Stimulated activated CD8-positive, alpha-beta memory T cell treated with anti-CD3 and anti-CD28 coated beads, Interleukin-2, amount 100 ng/mL, for 1 hour (primary cell): ENCODE data around the gene ZNF627.
A peak's percentile ranks its signal among the peaks of the same experiment; 100 is the strongest.
"Not testable (repeated sequence)": the region's sequence is repeated elsewhere in the genome, so short reads cannot be mapped to it uniquely, and the experiment has no call there.

Source experiments
- DNase-seq, 2 donors: peaks; one replicate each; pipeline ENCODE4 v3.0.0-alpha.2; 2020; ENCODE audit warnings: low read depth in 2 of 2

ZNF627 gene

DNA sequence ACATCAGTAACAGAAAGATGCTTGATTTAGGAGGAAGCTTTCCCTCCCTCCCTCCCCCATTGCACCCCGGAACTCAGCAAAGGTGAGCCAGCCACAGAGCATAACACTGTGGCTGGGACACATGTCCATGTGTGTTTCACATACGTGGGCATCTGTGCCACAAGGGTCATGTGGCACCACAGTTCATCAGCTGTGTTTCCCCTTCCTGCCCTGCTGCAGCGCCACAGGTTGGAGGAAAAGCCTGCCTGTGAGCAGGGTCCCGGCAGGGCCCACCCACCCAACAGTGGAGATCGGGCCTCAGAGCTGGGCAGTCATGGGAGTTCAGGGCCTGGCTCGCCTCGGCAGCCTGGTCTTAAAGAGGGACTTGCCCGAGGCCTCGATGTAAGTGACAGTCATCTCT is 22.6 kb upstream of the ZNF627 start:
- no peak for DNase-seq

DNA sequence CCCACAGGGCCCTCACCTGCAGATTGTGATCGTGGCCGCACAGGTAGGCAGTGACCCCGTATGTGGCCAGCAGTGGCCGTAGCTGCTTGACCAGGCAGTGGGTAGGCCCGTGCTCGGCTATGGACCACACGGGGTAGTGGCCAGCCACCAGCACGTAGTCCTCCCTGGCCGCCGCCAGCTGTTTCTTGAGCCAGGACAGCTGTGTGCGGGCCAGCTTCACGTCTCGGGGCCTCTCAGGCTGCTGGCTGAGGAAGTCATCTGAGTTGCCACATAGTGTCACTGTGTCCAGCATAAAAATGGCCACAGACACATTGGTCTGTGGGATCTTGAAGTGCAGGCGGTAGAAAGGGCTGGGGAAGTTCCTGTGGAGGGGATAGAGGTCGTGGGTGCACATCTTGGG is 21.1 kb upstream of the ZNF627 start:
- no peak for DNase-seq

DNA sequence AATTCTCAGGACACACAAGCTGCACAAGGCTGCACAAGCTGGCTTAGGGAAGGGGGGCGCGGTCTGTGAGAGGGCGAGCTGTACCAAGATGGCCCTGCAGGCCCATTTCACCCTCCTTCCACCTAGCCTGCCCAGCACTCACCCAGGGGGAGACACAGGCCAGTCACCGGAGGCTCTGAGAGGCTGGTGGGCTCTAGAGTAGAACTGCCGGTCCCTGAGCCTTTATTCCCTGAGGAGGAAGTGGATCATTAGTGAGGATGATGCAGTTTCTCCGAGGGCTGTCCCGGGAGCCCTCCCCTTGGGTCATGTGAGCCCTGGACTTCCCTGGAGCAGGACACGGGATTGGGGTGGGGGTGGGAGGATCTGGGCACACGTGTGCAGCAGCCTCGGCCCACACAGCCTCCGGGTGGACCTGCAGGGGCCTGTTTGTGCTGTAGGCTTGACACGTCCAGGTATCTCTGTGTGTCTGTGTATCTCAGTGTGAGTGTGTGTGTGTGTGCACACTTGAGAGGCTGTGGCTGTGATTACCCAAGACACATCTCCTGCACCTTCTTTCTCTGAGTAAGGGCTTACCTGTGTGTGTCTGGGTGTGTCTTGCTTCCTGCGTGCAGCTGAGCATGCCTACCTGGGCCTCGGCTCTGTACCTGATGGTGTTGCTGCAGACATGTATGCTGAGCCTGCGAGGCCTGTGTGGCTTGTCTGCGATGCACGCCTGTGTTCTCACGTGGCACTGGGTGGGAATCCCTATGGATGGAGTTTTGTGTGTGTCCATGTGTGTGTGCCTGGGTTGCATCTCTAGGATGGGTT is 19.6 kb upstream of the ZNF627 start, which contains the start of gene ACP5:
Gene ACP5 (minus strand): TSS at position 195 of the 807 bp plus-strand sequence. CDS start 328 bp downstream, outside the sequence.
- DNase-seq = no peak

DNA sequence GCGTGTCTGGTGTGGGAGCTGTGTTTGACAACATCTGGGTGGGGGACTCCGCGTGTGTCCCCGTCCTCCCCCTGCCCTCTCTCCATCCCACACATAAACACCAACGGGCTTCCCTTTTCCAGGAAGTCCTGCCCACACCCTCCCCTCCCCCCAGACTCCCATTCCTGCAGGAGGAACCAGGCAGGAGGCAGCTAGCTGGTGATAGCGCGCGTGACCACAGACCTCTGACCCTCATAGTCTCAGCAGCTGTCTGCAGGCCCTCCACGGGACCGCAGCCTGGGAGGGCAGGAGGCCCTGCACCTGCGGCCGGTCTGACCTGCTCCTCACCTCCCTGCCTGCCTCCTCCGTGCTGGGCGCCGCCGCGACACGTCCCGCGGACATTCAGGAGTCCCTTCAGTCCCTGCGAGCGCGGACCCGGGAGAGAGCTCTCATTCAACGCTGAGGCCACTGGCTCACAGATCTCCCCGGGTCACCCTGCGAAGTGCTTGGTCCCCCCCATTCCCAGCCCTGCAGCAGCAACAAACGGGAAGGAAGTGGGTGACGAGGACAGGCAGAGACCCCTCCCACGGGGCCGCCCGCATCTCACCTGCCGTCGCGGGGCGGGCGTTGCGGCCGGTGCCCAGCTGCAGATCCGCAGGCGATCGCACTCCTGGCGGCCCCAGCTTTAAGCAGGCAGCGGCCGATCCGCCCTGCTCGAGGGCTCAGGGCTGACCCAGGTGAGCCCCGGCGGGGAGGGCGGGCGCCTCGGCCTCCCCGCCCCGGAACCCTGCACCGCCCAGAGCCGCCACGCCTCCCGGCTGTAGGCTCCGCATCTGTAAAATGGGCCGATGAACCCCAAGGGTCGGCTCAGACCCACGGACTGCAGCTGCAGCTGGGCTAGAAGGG is 18.8 kb upstream of the ZNF627 start:
- DNase-seq = no peak

DNA sequence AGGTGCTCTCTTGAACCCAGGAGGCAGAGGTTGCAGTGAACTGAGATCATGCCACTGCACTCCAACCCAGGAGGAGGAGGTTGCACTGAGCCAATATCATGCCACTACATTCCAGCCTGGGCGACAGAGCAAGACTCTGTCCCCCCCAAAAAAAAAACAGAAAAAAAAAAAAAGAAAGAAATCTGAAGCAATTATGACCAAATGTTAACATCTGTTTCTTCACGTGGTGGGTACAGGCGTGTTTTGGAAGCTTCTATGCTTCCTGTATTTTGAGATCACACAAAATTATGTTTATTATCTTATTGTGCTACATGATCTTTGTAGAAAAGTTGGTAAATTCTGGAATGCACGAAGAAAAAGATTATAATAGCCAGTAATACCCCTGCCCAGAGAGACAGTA is 17.2 kb upstream of the ZNF627 start:
- DNase-seq = no peak

DNA sequence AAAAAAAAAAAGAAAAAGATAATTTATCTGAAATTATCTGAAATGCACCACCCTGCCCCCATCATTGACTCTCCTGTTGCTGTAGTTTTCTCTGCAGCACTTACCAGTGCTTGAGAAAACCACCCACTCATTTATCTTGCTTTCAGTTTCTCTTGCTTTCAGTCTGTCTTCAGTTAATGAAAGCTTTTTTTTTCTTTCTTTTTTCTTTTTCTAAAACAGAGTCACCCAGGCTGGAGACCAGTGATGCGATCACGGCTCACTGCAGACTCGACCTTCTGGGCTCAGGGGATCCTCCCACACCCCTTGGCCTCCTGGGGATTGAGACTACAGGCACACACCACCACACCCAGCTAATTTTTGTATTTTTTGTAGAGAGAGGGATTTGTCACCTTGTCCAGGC is 15.5 kb upstream of the ZNF627 start:
- no peak for DNase-seq

DNA sequence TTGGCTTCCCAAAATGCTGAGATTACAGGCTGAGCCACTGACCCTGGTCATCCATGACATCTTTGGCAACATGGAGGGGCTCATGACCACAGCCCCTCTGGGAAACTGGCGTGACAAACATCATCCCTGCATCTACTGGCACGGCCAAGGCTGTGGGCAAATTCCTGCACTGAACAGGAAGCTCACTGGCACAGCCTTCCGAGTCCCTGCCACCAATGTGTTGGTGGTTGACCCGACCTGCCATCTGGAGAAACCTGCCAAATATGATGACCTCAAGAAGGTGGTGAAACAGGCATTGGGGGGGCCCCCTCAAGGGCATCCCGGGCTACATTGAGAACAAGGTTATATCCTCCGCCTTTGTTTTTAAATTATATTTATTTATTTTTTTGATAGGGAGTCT is 11.0 kb upstream of the ZNF627 start:
- no peak for DNase-seq

DNA sequence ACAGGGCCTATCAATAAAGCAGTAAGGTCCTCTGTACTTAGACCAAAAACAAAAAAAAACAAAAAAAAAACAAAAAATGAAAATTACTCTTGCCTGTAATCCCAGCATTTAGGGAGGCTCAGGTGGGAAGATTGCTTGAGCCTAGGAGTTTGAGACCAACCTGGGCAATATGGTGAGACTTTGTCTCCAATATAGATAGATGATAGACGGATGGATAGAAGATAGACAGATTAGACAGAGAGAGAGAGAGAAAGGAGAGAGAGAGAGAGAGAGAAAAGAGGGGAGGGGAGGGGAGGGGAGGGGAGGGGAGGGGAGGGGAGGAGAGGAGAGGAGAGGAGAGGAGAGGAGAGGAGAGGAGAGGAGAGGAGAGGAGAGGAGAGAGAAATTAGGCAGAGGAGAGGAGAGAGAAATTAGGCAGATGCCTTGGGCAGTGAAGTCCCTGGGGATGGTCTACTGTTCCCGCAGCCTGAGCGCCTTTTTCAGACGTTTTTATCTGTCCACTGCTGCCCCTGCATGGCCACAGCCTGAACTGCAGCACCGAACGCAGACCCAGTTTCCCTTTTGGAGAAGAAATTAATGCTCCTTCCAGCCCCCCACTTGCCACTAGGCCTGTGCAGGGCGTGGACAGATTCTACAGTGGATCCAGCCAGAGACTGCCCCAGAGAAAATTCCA is 9.8 kb upstream of the ZNF627 start:
- peak; percentile 54 to 62 for DNase-seq

DNA sequence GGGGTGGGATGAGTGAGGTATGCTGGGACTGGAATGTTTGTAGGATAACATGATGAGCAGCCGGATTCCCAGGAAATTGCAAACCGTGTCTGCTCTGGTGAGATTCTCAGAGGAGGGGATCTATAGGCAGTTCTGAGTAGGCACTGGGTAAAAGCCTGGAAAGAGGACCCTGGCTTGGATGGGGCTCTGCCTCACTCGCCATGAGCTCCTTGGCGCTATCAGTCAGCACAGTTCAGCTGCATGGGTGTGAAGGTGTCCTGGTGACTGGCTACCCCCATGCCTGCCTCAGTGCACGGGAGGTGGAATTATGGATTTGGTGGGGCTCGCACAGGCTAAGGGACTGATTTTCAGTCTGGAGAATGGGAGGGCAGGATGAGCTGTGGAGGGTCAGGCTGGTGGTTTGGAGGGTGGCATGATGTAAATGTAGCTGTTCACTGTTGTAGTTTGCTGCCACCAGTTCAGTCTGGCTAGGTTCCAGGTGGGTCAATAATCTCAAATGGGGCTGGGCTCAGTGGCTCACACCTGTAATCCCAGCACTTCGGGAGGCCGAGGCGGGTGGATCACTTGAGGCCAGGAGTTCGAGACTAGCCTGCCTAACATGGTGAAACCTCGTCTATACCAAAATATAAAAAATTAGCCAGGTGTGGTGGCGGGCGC is 9.2 kb upstream of the ZNF627 start:
- no peak for DNase-seq

DNA sequence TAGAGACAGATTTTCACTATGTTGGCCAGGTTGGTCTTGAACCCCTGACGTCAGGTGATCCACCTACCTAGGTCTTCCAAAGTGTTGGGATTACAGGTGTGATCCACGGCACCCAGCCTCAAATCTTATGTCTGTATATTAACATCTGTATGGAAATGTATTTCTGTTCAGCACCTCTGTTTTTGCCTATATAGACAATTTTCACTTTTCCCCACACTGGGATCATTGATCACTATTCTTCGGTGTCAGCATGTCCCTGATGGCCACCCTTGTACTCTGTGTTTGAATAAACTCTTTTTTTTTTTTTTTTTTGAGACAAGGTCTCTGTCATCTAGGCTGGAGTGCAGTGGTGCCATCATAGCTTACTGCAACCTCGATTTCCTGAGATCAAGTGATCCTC is 3.2 kb upstream of the ZNF627 start:
- DNase-seq = no peak

DNA sequence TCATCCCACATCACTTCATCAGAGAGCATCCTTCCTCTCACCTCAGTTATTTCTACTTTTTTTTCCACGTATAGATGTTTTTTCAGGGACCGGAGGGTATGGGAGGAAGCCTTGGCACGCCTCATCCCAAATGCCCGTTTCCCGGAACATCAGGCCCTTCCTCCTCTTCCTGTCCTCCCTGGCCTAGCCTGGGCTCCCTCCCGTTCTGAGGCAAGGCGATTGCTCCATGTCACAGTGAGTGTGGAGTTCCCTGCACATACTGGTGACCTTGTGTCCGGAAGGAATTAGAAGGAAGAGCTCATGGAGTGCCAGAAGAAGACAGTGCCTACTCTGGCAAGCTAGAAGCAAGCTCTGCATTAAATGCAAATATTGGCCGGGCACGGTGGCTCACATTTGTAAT is 1.1 kb upstream of the ZNF627 start:
- DNase-seq = no peak

DNA sequence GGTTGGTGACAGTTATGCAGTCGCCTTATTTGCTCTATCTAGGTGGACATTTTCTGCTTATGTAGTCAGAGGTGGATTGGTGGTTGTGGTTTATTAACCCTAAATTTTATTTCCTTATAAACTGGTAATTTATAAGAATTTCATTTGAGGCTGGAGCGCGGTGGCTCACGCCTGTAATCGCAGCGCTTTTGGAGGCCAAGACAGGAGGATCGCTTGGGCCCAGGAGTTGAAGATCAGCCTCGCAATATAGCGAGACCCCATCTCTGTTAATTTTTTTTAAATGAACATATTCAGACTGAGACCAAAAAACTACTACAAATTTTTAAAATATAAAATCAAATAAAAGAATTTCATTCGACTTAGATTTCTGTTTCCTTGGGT is 810 bp downstream of the ZNF627 start:
- DNase-seq = no peak

DNA sequence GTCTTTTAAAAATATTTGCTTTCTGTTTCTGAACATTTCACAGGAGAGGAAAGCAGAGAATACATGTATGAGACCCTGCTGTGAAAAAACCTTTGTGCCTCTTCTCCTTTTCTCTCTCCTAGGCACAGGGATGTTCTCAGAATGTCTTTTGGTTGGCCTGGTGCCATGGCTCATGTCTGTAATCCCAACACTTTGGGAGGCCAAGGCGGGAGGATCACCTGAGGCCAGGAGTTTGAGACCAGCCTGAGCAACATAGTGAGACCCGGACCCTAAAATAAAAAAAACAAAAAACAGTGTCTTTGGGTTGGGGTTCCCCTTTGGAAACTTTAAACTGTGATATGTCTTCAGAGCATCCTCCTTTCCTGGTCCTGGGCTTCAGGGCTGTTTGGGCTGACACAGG is 1.5 kb downstream of the ZNF627 start:
- DNase-seq = no peak

DNA sequence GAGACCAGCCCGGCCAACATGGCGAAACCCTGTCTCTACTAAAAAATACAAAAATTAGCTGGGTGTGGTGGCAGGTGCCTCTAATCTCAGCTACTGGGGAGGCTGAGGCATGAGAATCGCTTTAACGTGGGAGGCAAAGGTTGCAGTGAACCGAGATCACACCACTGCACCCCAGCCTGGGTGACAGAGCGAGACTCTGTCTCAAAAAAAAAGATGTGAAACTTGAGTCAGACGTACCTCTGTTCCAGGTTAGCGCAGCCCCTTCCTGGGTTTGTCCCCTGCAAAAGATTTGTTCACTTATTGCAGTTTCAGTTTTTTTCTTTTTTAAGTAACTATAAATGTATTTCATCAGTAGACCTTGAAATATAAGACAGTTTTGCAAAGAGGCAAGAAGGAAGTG is 2.4 kb downstream of the ZNF627 start:
- DNase-seq = not testable (repeated sequence)

DNA sequence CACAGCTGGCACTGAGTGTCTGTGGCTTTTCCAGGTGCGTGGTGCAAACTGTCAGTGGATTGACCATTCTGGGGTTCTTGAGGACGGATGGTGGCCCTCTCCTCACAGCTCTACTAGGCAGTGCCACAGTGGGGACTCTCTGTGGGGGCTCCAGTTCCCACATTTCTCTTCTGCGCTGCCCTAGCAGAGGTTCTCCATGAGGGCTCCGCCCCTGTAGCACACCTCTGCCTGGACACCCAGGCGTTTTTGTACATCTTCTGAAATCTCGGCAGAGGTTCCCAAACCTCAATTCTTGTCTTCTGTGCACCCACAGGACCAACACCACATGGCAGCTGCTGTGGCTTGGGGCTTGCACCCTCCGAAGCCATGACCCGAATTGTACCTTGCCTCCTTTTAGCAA is 9.2 kb downstream of the ZNF627 start:
- DNase-seq = no peak

DNA sequence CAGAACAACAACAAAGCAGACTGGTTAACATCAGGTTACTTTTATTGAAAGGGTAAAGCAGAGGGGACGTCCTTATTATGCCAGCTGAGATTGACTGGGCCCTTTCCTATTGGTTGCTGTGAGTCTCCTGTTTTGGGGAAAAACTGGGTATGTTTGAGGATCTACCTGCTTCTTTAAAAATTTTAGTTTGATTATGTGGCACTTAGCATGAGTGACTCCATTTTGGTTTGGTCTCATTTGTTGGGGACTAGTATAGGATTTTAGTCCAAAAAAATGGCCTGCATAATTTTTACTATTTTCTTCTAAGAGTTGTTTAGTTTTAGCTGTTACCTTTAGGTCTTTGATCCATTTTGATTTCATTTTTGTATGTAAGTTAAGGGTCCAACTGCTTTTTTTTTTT is 14.4 kb downstream of the ZNF627 start:
- no peak for DNase-seq

DNA sequence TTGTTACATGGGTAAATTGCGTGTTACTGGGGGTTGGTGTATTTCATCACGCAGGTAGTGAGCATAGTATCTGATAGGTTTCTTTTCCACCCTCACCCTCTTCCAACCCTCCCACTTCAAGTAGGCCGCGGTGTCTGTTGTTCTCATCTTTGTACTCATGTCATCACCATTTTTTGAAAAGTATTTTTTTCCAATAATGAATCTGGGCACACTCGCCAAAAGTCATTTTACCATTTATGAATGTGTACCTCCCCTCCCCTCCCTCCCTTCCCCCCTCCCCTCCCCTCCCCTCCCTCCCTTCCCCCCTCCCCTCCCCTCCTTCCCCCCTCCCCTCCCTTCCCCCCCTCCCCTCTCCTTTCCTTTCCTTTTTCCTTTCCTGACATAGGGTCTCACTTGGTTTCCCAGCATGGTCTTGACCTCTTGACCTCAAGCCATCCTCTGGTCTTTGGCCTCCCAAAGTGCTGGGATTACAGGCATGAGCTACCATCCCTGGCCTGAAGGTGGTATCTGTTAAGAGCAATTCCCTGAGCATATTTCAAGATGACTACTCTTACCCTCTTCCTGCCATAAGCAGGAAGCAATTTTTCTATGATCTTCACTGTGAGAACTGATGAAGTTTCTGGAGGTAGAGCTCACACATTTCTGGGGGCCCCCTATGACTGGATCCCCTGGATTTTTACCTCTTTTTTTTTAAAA is 15.7 kb downstream of the ZNF627 start:
- DNase-seq = no peak

DNA sequence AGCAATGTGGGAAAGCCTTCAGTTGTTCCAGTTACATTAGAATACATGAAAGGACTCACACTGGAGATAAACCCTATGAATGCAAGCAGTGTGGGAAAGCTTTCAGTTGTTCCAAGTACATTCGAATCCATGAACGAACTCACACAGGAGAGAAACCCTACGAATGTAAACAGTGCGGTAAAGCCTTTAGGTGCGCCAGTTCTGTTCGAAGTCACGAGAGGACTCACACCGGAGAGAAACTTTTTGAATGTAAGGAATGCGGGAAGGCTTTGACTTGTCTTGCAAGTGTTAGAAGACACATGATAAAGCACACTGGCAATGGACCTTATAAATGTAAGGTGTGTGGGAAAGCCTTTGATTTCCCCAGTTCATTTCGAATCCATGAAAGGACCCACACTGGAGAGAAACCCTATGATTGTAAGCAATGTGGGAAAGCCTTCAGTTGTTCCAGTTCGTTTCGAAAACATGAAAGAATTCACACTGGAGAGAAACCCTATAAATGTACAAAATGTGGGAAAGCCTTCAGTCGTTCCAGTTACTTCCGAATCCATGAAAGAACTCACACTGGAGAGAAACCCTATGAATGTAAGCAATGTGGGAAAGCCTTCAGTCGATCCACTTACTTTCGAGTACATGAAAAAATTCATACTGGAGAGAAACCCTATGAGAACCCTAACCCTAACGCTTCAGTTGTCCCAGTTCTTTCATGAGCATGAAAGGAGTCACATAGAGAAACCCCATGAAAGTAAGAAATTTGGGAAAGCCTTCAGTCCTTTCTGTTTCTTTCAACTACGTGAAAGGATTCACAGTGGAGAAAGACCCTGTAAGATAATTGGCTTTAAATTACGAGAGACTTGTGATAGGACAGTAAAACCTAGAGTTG is 20.1 kb downstream of the ZNF627 start:
- no peak for DNase-seq

DNA sequence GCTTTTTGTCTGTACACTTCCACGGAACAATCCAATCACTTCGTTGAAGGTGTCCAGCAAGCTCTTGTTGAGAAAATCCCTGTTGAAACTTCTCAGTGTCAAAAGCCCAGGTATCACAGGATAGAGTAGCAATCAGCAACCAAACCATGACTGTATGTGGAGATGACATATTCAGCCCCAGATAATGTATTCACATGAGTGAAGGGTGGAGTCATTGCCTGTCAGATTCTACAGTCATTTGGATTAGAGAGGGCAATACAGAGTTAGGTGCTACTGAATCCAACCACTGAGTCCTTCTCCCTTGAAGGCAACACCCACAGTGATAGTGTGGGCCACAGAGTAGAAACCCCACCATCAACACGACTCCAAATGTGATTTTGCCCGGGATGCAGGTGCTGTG is 23.3 kb downstream of the ZNF627 start:
- DNase-seq = no peak

DNA sequence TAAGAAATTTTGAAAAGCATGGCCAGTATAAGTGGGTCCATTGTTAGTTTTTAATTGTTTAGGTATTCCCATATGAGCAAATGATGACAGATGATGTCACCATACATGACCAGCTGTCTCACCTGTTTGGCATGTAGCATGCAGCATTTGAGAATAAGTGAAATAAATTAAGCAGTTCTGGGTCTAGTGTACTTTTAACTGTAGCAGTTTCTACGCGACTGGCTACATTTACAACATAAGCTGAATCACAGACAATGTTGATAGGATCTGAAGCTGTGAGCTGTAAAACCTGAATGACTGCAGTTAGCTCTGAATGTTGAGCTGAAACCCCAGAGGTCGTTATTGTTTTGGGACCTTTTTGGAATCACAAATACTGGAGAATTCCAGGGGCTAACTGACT is 25.1 kb downstream of the ZNF627 start:
- not testable (repeated sequence) for DNase-seq
